Coronary artery (tissue), 2 donors: ENCODE measurements around the gene KCNIP1.
A peak's percentile ranks its signal among the peaks of the same experiment; 100 is the strongest.

ENCODE experiments used
- DNase-seq: peaks from one replicate; pipeline ENCODE4 v3.0.0-alpha.2; 2017; ENCODE audit warnings: low spot score
- H3K27ac ChIP-seq, 2 donors: fragments of 200-600 bp; sonication (generic); one replicate each; pipeline ENCODE4 v1.5.1; 2016 to 2019
- H3K4me3 ChIP-seq: fragments of 200-600 bp; sonication (generic); 2 replicates; pipeline ENCODE4 v1.5.1; 2016; ENCODE audit warnings: mild to moderate bottlenecking, moderate library complexity
- TF ChIP-seq, protein P1 (sequence below): fragments of 200-600 bp; sonication (generic); IDR thresholded peaks from one replicate; pipeline ENCODE4 v1.5.1; 2019; ENCODE audit warnings: antibody characterized with exemption

KCNIP1 gene

DNA sequence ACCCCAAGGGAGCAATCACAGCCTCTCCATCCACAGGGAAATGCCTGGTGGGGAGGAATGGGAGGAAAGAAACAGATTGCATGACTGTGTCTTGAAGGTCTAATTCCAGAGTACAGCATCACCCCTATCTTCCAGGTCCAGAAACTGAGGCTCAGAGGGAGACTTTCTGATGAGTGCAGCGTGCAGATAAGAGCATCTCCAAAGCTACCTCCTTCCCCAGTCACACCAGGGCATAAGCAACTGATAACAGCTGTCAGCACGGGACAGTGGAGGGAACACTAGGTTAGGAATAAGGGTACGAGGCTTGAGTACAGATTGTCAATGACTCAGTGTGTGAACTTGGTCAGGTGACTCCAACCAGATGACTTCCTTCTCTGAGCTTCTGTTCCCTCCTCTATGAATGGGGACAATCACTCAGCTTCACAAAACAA is 126.9 kb downstream of the KCNIP1 start:
- TF ChIP-seq, protein P1, sequence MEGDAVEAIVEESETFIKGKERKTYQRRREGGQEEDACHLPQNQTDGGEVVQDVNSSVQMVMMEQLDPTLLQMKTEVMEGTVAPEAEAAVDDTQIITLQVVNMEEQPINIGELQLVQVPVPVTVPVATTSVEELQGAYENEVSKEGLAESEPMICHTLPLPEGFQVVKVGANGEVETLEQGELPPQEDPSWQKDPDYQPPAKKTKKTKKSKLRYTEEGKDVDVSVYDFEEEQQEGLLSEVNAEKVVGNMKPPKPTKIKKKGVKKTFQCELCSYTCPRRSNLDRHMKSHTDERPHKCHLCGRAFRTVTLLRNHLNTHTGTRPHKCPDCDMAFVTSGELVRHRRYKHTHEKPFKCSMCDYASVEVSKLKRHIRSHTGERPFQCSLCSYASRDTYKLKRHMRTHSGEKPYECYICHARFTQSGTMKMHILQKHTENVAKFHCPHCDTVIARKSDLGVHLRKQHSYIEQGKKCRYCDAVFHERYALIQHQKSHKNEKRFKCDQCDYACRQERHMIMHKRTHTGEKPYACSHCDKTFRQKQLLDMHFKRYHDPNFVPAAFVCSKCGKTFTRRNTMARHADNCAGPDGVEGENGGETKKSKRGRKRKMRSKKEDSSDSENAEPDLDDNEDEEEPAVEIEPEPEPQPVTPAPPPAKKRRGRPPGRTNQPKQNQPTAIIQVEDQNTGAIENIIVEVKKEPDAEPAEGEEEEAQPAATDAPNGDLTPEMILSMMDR: no peak
- H3K27ac ChIP-seq: no peak overlapping the region
- no peak overlapping the region for H3K4me3 ChIP-seq
- DNase-seq: no peak

DNA sequence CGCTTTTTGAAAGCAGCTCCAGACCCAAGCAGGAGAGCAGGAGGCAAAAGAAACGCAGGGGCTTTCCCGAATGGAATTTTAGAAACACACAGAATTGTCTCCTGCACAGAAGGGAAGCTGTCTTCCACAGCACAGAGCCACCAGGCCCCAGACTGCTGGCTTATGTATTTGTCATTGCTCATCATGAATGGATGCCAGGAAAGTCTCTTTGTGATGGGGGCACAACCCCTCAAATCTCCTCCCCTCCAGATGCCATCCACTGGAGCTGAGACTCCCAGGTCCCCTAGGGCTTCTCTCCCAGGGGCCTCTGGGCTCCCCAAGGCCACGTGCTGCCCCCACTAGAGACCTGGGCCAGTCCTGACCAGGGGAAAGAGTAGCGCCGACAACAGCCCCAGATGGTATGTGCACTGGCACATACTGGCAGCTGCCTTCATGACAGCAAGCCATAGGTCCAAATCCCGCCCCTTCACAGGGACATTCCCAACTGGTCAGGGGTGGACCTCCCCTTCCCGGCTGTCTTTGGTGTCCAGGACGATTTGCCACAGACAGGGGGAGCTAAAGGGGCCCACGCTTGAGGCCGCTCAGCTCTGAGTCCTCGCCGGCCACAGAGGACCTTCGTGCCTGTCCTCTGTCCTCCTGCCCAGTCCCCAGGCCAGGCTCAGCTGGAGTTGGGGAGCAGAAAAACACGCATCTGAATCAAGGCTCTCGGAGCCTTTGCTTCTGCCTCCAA is 127.8 kb downstream of the KCNIP1 start:
- no peak overlapping the region for H3K4me3 ChIP-seq
- peak overlapping the region; percentile 25 to 92 for H3K27ac ChIP-seq
- DNase-seq: peak; percentile 80
- TF ChIP-seq, protein P1: no peak

GRCh38 chr5:170632266-170632984 is 128.6 kb downstream of the KCNIP1 start:
- no peak for DNase-seq
- peak overlapping the region; percentile 59 for H3K4me3 ChIP-seq
- peak overlapping the region; percentile 65 to 92 for H3K27ac ChIP-seq
- TF ChIP-seq, protein P1: no peak

DNA sequence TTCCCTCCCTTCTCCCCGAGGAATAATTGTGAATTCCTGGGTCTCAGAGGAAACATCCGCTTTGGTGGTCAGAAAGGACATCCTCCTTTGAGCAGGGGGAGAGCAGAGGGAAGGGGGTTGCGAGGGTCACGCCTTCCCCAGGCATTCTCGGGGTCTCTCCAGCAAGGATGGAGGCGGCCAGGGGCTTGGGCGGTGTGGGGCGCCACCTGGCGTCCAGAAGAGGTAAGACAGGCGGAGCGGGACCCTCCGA is 129.1 kb downstream of the KCNIP1 start:
- peak; percentile 80 for DNase-seq
- TF ChIP-seq, protein P1: peak; percentile 97
- Histone ChIP-seq H3K4me3 (peak overlapping the region; percentile 59), H3K27ac (peak overlapping the region; percentile 65 to 92)

GRCh38 chr5:170633235-170634081 is 129.6 kb downstream of the KCNIP1 start:
- TF ChIP-seq, protein P1: peak; percentile 5
- Histone ChIP-seq H3K4me3 (peak overlapping the region; percentile 59), H3K27ac (peak overlapping the region; percentile 65 to 92)
- DNase-seq: peak; percentile 81

GRCh38 chr5:170634256-170634990 is 130.6 kb downstream of the KCNIP1 start:
- DNase-seq: peak; percentile 40
- TF ChIP-seq, protein P1: no peak
- H3K27ac ChIP-seq: peak overlapping the region; percentile 49 to 92
- peak overlapping the region; percentile 55 for H3K4me3 ChIP-seq
